Subcutaneous adipose tissue (tissue), 4 donors: ENCODE measurements around the gene CDCA7. TPM values are rescaled to one million over a fixed set of nuclear protein-coding genes. Genes with fewer than 3 reads are reported as not detected.

Experiments
- total RNA-seq, 4 donors: library from RNA; depleted of rRNA; stranded (reverse); fragments of >200 nt; gene quantifications; one replicate each; pipeline ENCODE4 v1.1.0, GENCODE V29; 2016
- TF ChIP-seq, protein P1 (sequence below): fragments of 450-650 bp; IDR thresholded peaks from one replicate; pipeline ENCODE4 v1.5.1; 2016; ENCODE audit warnings: low read depth, mild to moderate bottlenecking, control low read depth, antibody characterized with exemption, moderate library complexity

The CDCA7 gene
- total RNA-seq, 4 donors from 2014 or later: 0.38 to 1.8 (median 0.85) TPM; not detected in 1

DNA sequence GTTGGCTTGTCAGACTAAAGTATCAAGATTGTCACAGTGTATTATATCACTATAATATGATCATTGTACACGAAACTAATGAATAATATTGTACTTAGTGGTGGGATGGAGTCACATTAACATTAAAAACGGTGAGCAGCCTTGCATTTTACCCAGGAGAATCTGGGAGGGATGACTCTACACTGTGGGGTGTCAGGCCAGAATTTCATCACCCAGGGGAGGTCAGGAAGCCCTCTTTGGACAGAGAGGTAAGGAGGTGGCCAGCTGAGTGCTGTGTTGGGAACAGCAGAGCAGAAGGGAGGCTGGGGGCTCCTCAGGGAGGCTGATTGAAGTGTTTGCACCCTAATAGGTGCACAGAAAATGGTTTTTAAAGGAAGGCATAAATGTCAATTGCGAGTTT, 33.0 kb downstream of the CDCA7 start:
- TF ChIP-seq, protein P1, sequence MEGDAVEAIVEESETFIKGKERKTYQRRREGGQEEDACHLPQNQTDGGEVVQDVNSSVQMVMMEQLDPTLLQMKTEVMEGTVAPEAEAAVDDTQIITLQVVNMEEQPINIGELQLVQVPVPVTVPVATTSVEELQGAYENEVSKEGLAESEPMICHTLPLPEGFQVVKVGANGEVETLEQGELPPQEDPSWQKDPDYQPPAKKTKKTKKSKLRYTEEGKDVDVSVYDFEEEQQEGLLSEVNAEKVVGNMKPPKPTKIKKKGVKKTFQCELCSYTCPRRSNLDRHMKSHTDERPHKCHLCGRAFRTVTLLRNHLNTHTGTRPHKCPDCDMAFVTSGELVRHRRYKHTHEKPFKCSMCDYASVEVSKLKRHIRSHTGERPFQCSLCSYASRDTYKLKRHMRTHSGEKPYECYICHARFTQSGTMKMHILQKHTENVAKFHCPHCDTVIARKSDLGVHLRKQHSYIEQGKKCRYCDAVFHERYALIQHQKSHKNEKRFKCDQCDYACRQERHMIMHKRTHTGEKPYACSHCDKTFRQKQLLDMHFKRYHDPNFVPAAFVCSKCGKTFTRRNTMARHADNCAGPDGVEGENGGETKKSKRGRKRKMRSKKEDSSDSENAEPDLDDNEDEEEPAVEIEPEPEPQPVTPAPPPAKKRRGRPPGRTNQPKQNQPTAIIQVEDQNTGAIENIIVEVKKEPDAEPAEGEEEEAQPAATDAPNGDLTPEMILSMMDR: no peak

DNA sequence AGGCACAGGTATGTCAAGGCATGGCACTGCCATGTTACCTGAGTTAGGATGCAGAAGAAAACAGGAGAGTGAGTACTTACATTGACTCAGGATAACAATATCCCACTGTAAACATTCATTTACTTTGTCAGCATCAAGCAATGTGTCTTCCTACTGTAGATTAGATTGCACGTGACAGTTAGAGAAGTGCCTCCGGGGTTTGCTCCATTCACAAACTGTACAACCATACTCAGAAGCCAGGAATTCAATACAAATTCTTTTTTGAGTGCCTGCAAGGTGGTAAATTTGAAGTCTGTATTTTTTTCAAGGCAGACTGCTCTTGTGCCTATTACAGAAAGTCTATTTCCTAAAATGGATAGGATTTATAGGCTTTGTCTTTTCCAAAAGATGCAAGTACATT, 34.1 kb downstream of the CDCA7 start:
- TF ChIP-seq, protein P1: no peak

DNA sequence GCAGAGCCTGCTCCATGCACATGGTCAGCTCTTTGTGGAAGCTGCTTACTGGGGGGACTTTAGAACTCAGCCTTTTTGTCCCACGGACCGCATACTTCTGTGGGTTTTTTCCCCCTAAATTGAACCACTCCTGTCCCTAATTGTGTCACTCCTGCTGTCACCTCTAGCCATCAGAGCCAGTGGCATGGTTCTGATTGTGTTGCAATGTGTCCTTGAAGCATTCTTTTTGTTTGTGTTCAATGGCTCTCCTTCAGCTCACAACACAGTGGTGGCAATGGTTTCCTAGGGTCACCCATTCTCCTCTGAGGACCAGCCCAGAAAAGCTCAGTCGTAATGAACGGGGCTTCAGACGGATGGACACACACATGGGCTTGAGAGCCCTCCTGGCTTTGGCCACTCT, 35.4 kb downstream of the CDCA7 start:
- TF ChIP-seq, protein P1: no peak

DNA sequence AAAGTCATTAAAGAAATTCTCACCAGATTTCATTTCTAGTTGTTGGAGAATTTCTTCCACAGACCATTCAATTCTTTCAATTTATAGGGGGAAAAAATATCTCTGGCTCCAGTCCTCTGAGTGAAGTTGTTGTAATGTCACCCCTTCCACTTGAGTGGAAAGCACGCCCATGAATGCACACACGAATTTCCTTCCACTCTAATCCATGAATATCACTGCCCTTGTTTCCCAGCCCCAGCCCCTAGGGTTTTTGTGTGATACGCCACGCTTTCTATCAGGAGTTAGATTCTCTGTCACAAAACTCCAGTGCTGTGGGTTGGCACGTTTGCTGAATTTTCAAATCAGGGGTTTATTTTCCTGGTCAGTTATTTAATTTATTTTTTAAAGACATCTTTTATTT, 38.1 kb downstream of the CDCA7 start:
- TF ChIP-seq, protein P1: no peak

DNA sequence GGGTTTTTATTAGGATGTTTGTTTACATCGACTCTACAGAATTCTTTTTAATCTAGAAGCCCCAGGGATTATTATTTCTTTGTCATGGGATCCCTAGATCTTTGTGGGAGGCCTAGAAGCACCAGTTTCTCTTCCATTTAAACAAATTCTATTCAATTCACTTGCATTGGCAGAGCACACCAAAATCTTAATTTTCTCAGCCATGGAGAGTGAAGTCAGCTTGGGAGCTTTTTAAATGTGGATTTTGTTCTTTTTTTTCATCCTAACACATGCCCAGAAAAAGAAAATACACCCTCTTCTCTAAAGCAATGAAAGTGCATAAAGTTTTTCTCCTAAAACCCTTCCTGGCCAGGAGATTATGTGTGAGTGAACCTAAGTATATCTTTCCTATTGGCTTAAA, 38.5 kb downstream of the CDCA7 start:
- TF ChIP-seq, protein P1: no peak

DNA sequence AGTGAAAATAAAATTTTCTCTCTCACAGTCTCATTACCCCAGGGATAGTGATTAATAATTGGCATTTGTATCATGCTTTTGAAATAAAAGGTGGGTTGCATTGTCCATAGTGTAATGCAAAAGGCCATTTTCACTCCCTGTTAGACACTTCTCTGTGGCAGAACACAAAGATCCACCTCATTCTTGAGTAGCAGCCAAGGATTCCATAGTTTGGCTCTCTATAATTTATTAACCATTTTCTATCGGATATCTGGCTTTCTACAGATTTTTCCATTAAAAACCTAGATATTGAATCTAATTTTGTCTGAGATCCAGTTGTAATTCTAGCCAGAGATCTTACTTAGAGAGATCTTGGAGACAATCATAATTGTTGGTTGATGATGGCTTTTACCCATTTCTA, 39.0 kb downstream of the CDCA7 start:
- TF ChIP-seq, protein P1: no peak

DNA sequence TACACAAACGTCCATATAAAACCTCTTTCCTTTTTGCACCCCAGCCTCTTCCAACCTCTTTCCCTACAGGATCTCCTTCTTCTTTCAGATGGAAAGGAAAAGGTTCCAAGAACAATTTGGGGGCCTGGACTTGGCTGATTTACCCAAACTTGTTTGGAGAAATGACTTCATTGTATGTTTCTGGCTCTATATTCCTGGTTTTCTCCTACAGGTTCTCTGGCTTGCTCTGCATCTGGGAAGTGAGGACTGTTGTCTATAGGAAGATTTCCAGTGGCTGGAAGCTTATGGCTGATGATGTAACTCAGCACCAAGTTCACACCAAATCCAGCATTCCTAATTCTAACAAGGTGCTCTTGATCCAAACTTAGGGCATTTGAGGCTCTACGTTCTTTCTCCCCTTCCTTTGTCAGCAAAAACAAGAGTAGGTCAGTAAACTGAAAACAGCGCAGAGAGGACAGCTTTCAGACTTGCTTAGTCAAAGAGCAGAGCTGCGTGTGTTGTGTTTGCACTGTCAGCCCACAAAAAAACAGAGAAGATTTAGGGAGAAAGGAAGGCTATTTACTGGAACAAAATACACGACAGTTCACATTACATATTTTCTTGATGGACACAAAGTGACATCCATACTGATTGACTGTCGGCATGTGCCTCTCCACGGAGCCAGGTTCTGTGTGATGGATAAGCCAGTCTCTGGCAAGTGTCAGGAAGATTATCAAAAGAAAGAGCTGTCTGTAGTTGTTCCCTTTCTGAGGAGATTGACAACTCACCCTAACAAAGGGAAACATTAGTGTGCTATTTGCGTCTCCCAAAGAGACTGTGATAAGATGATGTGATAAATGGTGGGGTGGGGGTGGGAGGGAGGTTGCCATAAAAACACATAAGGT, 39.7 kb downstream of the CDCA7 start:
- TF ChIP-seq, protein P1: no peak
